Measurements from ENCODE around the gene C3orf49. TPM values are rescaled to one million over a fixed set of nuclear protein-coding genes. Genes with fewer than 3 reads are reported as not detected.

The C3orf49 gene
- total and polyA plus RNA-seq, 2 donors from 2014 or later, result not detected

DNA sequence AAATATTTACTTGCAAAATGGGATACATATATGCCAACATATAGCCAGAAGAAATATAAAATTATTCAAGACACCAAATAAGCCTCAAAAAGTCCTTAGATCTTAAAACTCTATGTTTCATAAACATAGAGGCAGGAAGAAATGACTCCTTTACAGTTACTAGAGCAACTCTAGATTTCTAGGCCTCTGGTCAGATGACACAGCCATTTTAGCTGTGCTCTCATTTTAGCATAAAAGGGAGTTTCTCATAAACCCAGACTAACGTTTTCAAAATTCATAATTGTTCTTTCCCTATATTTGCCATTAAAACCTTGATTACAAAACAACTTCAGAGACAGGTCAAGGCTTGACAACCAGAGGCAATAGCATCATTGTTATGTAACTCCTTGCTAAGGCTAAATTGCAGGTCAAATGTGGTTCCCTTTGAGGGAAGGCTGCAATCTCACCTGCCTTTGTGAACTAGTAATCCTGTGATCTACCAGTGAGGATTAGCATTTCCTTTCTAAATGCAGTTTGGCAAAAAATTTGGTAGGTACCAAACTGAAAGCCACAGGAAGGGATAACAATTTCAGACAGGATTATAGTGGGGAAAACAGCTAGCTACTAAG is 36.3 kb downstream of the C3orf49 start:
- no peak overlapping the region for H3K9ac ChIP-seq (ENCODE audit: low read length in 3 of 3)
- FAIRE-seq, result no peak

DNA sequence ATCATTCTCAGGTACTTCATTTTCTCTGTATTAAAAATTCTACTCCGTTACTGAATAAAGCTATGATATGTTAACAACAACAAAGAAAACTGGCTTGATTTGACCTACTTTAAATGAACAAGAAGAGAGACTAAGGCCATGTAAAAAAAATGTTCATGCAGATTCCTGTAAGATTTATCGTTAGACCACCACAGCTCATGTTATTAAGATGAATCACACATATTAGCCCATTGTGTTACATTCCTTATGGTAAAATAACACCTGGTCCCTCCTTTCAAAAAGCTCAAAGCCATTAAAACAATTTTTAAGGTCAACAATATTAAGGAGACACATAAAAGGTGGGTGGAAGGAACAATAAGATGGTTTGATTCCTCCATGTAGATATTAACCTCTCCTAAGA is 38.2 kb downstream of the C3orf49 start:
- DNase-seq, result no peak
- Histone ChIP-seq H3K27ac (ENCODE audit: low read depth in 2 of 2, low read length in 2 of 2) (no peak overlapping the region), H3K9ac (ENCODE audit: low read length in 3 of 3) (no peak overlapping the region), H3K36me3 (ENCODE audit: control insufficient read depth in 2 of 3, insufficient read depth in 3 of 3, low read length in 3 of 3) (no peaks in the 10 kb centered on the region), H3K27me3 (ENCODE audit: control insufficient read depth, insufficient read depth, low read length) (no peaks in the 10 kb centered on the region), H3K4me1 (ENCODE audit: control insufficient read depth in 2 of 3, insufficient read depth in 2 of 3, low read depth in 1 of 3, low read length in 3 of 3) (no peaks in the 10 kb centered on the region), H3K4me3 (ENCODE audit: low read length in 3 of 3) (no peak overlapping the region), H3K9me3 (ENCODE audit: control insufficient read depth in 2 of 3, insufficient read depth in 1 of 3, low read length in 3 of 3) (no peaks in the 10 kb centered on the region)
- intact Hi-C loops (cut with DNase I), result no loop called here
- TF ChIP-seq, protein P1, sequence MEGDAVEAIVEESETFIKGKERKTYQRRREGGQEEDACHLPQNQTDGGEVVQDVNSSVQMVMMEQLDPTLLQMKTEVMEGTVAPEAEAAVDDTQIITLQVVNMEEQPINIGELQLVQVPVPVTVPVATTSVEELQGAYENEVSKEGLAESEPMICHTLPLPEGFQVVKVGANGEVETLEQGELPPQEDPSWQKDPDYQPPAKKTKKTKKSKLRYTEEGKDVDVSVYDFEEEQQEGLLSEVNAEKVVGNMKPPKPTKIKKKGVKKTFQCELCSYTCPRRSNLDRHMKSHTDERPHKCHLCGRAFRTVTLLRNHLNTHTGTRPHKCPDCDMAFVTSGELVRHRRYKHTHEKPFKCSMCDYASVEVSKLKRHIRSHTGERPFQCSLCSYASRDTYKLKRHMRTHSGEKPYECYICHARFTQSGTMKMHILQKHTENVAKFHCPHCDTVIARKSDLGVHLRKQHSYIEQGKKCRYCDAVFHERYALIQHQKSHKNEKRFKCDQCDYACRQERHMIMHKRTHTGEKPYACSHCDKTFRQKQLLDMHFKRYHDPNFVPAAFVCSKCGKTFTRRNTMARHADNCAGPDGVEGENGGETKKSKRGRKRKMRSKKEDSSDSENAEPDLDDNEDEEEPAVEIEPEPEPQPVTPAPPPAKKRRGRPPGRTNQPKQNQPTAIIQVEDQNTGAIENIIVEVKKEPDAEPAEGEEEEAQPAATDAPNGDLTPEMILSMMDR (IDR thresholded peaks at IDR 0.05; ENCODE audit: borderline replicate concordance, extremely low read depth, insufficient read depth), result no peak
- no peak for FAIRE-seq

More for the DNA sequence above, 36.3 kb downstream of the C3orf49 start:
- Histone ChIP-seq H3K27ac (ENCODE audit: low read depth in 2 of 2, low read length in 2 of 2) (no peak overlapping the region), H3K27me3 (ENCODE audit: control insufficient read depth, insufficient read depth, low read length) (no peaks in the 10 kb centered on the region), H3K4me1 (ENCODE audit: control insufficient read depth in 2 of 3, insufficient read depth in 2 of 3, low read depth in 1 of 3, low read length in 3 of 3) (no peaks in the 10 kb centered on the region), H3K36me3 (ENCODE audit: control insufficient read depth in 2 of 3, insufficient read depth in 3 of 3, low read length in 3 of 3) (no peaks in the 10 kb centered on the region), H3K4me3 (ENCODE audit: low read length in 3 of 3) (no peak overlapping the region), H3K9me3 (ENCODE audit: control insufficient read depth in 2 of 3, insufficient read depth in 1 of 3, low read length in 3 of 3) (no peaks in the 10 kb centered on the region)
- no peak for DNase-seq
- TF ChIP-seq, protein P1 (IDR thresholded peaks at IDR 0.05; ENCODE audit: borderline replicate concordance, extremely low read depth, insufficient read depth), result no peak
- intact Hi-C loops (cut with DNase I), result no loop called here

DNA sequence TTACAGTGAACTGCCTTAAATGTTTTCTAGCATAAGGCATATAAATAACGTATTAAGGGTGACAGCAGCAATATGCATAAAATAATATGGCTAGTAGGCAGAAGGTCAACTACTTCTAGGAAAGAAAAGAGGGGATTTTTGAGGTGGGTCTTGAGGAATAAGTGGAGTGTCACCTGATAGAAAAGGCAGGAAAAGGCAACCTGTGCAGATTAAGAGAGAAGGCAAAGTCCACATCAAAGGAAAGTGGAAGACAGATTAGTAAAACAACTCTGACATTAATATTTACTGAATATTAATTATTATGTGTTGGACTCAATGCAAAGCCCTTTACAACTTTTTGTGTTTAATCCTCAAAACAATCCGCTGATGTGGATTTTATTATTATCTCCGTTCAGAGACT is 41.7 kb downstream of the C3orf49 start:
- Histone ChIP-seq H3K4me3 (ENCODE audit: low read length in 3 of 3) (no peak overlapping the region), H3K4me1 (ENCODE audit: control insufficient read depth in 2 of 3, insufficient read depth in 2 of 3, low read depth in 1 of 3, low read length in 3 of 3) (peaks cover 0 to 8% (median 2%) of the 10 kb centered on the region in 3 donors), H3K27me3 (ENCODE audit: control insufficient read depth, insufficient read depth, low read length) (no peaks in the 10 kb centered on the region), H3K36me3 (ENCODE audit: control insufficient read depth in 2 of 3, insufficient read depth in 3 of 3, low read length in 3 of 3) (no peaks in the 10 kb centered on the region), H3K9me3 (ENCODE audit: control insufficient read depth in 2 of 3, insufficient read depth in 1 of 3, low read length in 3 of 3) (no peaks in the 10 kb centered on the region), H3K27ac (ENCODE audit: low read depth in 2 of 2, low read length in 2 of 2) (no peak overlapping the region), H3K9ac (ENCODE audit: low read length in 3 of 3) (no peak overlapping the region)
- TF ChIP-seq, protein P1 (IDR thresholded peaks at IDR 0.05; ENCODE audit: borderline replicate concordance, extremely low read depth, insufficient read depth), result no peak
- intact Hi-C loops (cut with DNase I), result no loop called here
- no peak for DNase-seq
- no peak for FAIRE-seq

DNA sequence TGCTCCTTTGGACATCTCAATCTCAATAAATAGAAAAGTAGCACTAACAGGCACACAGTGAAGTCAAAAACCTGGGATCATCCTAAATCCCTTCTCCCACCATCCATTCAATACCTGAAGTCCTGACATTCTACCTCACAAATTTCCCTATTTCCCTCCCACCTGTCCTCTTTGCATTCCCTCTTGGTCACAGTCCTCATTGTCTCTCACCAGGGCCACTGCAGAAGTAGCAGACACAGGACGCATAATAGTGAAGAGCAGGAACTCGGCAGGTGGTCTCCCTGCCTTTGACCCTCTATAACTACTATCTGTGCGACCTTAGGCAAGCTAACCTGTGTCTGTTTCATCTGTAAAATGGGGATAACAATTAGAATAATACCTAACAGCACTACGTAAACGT is 42.2 kb downstream of the C3orf49 start:
- intact Hi-C loops (cut with DNase I), result no loop called here
- FAIRE-seq, result no peak

More for the DNA sequence above, 42.2 kb downstream of the C3orf49 start:
- Histone ChIP-seq H3K9me3 (ENCODE audit: control insufficient read depth in 2 of 3, insufficient read depth in 1 of 3, low read length in 3 of 3) (no peaks in the 10 kb centered on the region), H3K27ac (ENCODE audit: low read depth in 2 of 2, low read length in 2 of 2) (no peak overlapping the region), H3K27me3 (ENCODE audit: control insufficient read depth, insufficient read depth, low read length) (no peaks in the 10 kb centered on the region), H3K9ac (ENCODE audit: low read length in 3 of 3) (no peak overlapping the region), H3K4me1 (ENCODE audit: control insufficient read depth in 2 of 3, insufficient read depth in 2 of 3, low read depth in 1 of 3, low read length in 3 of 3) (peaks cover 0 to 8% (median 2%) of the 10 kb centered on the region in 3 donors), H3K36me3 (ENCODE audit: control insufficient read depth in 2 of 3, insufficient read depth in 3 of 3, low read length in 3 of 3) (no peaks in the 10 kb centered on the region), H3K4me3 (ENCODE audit: low read length in 3 of 3) (no peak overlapping the region)
- DNase-seq, result no peak
- TF ChIP-seq, protein P1 (IDR thresholded peaks at IDR 0.05; ENCODE audit: borderline replicate concordance, extremely low read depth, insufficient read depth), result no peak

Measured in kidney (tissue), 14 donors.